HepG2 (cell line): Measurements from ENCODE around the gene SLC22A15.

Source experiments
- ARHGAP35 ChIP-seq: sonication (generic); formaldehyde crosslinking; IDR thresholded peaks from 2 replicates; pipeline ENCODE4 v1.9.0; 2022; ENCODE audit warnings: mild to moderate bottlenecking, inconsistent platforms, moderate library complexity, missing genetic modification reagents, borderline replicate concordance
- EP300 ChIP-seq, 3 experiments: sonication (generic) in 1 of 3; formaldehyde crosslinking in 1 of 3; IDR thresholded peaks; 2 replicates each; pipeline versions ENCODE4 v1.5.1 to v1.6.1; 2011 to 2020; ENCODE audit warnings: low read depth in 2 of 3, low read length in 2 of 3, borderline replicate concordance in 1 of 3, improper control_type of control experiment in 1 of 3, mild to moderate bottlenecking in 1 of 3, missing genetic modification reagents in 1 of 3, moderate library complexity in 1 of 3
- HDAC1 ChIP-seq: sonication (generic); formaldehyde crosslinking; IDR thresholded peaks from 2 replicates; pipeline ENCODE4 v1.5.1; 2020; ENCODE audit warnings: mild to moderate bottlenecking, missing genetic modification reagents
- RARA ChIP-seq: IDR thresholded peaks from 2 replicates; pipeline ENCODE4 v1.6.1; 2016; ENCODE audit warnings: missing genetic modification reagents, missing compliant biosample characterization
- SIN3A ChIP-seq: IDR thresholded peaks from 2 replicates; pipeline ENCODE4 v1.6.1; 2011; ENCODE audit warnings: low read depth, mild to moderate bottlenecking, control low read depth, low read length, borderline replicate concordance
- ZNF12 ChIP-seq: sonication (generic); formaldehyde crosslinking; IDR thresholded peaks from 2 replicates; pipeline ENCODE4 v1.5.0; 2020; ENCODE audit warnings: missing genetic modification reagents
- ZNF674 ChIP-seq: sonication (generic); formaldehyde crosslinking; IDR thresholded peaks from 2 replicates; pipeline ENCODE4 v1.5.0; 2020; ENCODE audit warnings: low read depth, mild to moderate bottlenecking, missing genetic modification reagents
- TF ChIP-seq, protein P1 (sequence below): sonication (generic); formaldehyde crosslinking; IDR thresholded peaks from 2 replicates; pipeline ENCODE4 v1.4.0; 2020; ENCODE audit warnings: missing genetic modification reagents, borderline replicate concordance
- TF ChIP-seq, protein P2 (sequence below): sonication (generic); formaldehyde crosslinking; IDR thresholded peaks from 2 replicates; pipeline ENCODE4 v1.5.0; 2020; ENCODE audit warnings: mild to moderate bottlenecking, missing genetic modification reagents, moderate library complexity

DNA sequence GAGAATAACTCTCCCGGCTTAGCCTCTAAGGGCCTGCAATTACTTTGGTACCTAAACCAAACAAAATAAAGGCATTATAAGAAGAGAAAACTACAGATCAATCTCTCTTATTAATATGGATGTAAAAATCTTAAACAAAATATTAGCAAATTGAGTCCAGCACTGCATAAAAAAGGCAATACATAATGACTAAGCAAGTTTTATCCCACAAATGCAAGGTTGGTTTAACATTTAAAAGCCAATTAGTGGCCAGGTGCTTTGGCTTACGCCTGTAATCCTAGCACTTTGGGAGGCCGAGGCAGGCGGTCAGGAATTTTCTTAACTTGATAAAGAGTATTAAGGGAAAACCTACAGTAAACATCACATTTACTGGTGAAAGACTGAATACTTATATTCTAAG is 67.8 kb downstream of the SLC22A15 start:
- TF ChIP-seq, protein P1, sequence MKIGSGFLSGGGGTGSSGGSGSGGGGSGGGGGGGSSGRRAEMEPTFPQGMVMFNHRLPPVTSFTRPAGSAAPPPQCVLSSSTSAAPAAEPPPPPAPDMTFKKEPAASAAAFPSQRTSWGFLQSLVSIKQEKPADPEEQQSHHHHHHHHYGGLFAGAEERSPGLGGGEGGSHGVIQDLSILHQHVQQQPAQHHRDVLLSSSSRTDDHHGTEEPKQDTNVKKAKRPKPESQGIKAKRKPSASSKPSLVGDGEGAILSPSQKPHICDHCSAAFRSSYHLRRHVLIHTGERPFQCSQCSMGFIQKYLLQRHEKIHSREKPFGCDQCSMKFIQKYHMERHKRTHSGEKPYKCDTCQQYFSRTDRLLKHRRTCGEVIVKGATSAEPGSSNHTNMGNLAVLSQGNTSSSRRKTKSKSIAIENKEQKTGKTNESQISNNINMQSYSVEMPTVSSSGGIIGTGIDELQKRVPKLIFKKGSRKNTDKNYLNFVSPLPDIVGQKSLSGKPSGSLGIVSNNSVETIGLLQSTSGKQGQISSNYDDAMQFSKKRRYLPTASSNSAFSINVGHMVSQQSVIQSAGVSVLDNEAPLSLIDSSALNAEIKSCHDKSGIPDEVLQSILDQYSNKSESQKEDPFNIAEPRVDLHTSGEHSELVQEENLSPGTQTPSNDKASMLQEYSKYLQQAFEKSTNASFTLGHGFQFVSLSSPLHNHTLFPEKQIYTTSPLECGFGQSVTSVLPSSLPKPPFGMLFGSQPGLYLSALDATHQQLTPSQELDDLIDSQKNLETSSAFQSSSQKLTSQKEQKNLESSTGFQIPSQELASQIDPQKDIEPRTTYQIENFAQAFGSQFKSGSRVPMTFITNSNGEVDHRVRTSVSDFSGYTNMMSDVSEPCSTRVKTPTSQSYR (CRISPR knock-in tag) = no peak
- TF ChIP-seq ZNF12 (CRISPR knock-in tag) (no peak), SIN3A (no peak), ARHGAP35 (no peak), HDAC1 (CRISPR knock-in tag) (no peak), EP300 (IDR thresholded peaks at IDR 0.05; ENCODE audit: low read depth in 2 of 2, low read length in 2 of 2) (no peak), EP300 (CRISPR knock-in tag; IDR thresholded peaks at IDR 0.05; ENCODE audit: borderline replicate concordance) (no peak), RARA (CRISPR knock-in tag) (no peak), ZNF674 (CRISPR knock-in tag) (no peak)
- TF ChIP-seq, protein P2, sequence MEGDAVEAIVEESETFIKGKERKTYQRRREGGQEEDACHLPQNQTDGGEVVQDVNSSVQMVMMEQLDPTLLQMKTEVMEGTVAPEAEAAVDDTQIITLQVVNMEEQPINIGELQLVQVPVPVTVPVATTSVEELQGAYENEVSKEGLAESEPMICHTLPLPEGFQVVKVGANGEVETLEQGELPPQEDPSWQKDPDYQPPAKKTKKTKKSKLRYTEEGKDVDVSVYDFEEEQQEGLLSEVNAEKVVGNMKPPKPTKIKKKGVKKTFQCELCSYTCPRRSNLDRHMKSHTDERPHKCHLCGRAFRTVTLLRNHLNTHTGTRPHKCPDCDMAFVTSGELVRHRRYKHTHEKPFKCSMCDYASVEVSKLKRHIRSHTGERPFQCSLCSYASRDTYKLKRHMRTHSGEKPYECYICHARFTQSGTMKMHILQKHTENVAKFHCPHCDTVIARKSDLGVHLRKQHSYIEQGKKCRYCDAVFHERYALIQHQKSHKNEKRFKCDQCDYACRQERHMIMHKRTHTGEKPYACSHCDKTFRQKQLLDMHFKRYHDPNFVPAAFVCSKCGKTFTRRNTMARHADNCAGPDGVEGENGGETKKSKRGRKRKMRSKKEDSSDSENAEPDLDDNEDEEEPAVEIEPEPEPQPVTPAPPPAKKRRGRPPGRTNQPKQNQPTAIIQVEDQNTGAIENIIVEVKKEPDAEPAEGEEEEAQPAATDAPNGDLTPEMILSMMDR (CRISPR knock-in tag) = no peak
